GM18508 (cell line): Measurements from ENCODE around the gene ICAM3.

Experiments used
- ATAC-seq: cut with Tn5 transposase; IDR thresholded peaks from one replicate; pipeline ENCODE4 v1.9.1; 2021; ENCODE audit warnings: moderate number of reproducible peaks; ENCODE audit not compliant: insufficient read depth, unreplicated experiment

ICAM3 gene

DNA sequence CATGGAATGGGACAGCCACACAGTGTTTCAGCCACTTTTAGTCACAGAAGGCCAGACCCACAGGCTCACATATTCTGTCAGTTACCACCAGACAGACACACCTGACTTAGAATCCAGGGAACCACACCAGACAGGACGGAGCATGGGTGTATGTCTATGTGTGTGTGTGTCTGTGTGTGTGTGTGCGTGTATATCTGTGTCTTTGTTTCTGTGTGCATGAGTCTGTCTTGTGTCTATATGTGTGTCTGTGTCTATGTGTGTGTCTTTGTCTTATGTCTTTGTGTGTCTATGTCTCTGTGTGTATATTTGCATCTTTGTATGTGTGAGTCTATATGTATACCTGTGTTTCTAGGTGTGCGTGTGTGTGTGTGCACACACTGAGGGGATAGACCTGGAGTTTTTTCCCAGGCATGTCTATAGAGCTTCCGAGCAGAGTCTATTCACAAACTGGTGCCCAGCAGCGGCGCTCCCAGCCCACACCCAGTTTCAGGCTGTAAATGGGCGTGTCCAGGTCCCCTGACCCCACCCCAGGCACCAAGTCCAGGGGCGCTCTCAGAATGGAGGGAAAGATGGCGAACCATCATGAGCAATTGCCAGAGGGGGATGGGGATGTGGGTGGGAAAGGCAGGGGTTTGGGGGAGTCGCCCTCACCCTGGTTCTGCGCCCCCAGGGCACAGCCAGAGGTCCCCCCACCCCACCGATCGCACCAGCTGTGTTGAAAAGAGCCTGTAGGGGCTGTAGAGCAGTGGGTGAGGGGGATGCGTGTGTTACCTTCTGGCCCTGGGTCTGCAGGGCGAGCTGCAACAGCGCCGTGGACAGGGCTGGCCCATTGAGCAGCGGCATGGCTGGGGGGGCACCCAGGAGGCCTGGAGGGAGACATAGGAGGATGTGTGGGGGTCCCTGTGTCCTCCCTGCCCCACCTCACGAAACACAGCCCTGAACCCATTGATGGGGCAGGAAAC, 17.3 kb downstream of the ICAM3 start:
- ATAC-seq = no peak

DNA sequence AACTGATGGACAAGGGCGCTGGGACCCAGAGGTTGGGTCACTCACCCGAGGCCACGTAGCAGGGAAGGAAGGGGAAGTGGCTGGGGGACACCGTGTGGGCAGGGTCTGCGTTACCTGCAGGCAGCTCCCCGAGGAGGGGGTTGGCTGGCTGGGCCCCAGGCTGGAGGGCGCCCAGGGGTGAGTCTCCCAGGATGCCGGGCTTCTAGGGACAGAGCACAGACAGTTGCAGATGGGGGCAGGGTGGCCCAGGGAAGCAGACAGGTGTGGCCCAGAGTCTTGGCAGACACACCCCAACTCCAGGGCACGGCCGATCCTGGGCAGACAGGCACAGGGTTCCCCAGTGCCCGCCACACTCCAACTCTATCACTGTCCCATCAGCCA, 18.0 kb downstream of the ICAM3 start:
- ATAC-seq = no peak

DNA sequence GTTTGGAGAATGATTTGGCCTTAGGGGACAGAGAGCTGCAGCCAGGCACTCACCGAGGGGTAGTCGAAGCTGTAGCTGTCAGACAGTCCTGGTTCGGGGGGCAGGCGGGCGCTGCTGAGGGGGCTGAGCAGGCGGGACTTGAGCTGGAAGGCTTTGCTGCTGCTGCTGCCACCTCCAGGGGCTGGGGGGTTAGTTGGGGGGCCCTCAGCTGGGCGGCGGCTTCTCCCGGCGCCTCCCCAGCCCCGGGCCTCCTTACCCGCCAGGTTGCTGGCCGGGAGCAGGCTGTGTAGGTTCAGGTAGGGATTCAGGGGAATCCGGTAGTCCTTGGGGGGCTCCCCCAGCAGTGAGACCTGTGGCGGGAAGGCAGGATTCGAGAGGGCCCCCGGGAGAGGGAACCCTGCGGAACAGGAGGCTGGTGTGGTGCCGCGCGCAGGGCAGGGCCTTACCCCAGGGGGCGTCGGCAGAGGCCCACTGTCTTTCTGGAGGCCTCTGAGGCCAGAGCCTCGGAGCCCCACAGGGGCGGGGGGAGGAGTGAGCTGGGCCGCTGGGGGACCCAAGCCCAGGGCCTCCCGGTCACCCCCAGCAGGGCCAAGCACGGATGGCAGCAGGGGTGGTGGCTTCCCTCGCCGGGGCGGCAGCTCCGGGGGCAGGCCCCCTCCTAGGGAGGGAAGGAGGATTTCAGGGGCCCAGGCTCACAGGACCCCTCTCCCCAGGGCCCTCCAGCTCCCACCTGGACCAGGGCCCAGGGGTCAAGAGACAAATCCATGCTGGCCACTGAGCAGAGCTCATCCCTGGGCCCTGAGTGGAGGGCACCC, 18.6 kb downstream of the ICAM3 start:
- ATAC-seq = no peak

DNA sequence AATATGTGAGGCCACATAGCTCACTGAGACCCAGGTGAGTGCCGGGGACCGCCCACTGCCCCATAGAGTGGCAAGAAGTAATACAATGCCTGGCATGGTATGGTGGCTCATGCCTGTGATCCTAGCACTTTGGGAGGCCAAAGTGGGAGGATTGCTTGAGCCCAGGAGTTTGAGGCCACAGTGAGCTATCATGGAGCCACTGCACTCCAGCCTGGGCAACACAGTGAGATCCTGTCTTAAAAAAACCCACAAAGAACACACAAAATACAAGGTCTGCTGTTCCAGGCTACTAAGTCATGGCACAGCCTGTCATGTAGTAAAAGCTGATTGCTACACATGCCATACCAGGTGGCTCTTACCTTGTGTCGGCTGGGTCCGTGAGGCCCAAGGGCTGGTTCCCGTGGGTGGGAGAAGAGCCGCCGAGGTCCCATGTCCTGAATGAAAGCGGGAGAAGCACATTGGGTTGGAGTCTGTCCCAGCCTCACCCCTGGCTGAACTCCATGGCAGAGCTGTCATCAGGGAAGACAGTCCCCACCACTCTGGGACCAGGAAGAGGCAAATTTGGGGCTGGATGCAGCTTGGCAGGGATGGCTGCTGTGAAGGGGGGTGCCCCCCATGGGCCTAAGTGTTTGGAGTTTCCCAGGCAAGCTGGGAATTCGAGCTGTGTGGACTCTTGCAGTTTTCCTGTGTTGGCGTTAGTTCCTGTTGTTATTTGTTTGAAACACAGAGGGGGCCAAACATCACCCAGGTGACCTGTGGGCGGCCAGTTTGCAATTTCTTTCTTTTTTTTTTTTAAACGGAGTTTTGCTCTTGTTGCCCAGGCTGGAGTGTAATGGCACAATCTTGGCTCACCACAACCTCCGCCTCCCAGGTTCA, 20.4 kb downstream of the ICAM3 start:
- ATAC-seq = no peak

DNA sequence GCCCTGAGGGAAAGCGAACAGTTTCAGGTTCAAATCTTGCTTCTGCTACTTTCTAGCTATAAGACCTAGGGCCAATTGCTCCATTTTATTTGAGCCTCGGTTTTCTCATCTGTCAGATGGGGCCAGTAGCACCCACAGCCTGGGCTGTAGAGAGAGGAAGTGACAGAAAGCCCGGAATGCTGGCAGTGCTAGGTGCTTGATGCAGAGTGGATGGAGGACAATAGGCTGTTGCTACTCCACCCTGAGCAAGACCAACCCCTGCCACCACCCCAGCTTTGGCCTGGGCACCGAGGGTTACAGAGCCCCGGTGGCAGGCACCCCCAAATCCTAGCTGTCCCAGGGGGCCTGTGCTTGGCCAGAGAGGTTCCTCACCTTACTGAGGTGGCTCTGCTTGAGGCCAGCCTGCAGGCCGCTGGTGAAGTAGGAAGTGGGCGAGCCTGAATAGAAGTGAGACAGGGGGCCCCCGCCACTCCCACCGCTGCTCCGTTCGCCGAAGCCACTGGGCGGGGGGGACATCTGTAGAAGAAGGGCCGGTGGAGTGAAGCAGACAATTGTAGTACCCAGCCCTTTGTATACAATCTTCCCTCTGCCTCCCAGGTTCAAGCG, 21.5 kb downstream of the ICAM3 start:
- no peak for ATAC-seq

DNA sequence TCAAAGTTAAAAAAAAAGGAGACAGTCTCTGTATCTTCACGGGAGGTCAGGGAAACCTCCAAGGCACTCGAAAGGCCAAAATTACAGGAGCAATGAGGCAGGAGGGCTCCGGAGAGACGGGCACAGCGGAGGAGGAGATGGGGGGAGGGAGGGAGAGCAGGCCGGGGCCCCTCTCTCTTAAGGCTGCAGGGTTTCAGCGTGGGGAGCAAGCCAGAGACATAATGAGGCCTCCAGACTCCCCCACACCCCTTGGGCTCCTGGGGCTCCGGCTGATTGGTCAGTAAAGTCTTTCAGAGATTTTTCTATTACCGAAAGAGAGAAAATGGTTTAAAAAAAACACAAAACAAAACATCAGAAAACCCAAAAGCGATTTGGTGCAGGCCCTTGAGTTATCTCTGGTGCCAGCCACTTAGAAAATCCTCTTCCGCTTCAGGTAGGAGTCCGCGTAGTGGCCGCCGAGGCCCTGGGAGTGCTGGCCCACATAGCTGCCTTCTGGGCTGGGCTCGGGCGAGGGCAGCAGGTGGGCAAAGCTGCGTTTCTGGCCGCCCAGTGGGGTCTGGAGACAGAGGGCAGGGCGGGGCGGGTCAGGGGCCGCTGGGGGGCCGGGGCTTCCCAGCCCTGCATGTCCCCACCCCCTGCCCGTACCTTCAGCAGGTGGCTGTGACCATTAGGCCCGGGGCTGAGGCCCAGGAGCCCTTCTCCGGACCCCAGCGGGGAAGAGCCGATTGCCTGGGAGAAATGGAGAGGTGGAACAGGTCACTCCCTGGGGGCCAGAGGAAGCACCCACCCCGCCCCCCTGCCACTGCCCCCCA, 22.2 kb downstream of the ICAM3 start:
- no peak for ATAC-seq

DNA sequence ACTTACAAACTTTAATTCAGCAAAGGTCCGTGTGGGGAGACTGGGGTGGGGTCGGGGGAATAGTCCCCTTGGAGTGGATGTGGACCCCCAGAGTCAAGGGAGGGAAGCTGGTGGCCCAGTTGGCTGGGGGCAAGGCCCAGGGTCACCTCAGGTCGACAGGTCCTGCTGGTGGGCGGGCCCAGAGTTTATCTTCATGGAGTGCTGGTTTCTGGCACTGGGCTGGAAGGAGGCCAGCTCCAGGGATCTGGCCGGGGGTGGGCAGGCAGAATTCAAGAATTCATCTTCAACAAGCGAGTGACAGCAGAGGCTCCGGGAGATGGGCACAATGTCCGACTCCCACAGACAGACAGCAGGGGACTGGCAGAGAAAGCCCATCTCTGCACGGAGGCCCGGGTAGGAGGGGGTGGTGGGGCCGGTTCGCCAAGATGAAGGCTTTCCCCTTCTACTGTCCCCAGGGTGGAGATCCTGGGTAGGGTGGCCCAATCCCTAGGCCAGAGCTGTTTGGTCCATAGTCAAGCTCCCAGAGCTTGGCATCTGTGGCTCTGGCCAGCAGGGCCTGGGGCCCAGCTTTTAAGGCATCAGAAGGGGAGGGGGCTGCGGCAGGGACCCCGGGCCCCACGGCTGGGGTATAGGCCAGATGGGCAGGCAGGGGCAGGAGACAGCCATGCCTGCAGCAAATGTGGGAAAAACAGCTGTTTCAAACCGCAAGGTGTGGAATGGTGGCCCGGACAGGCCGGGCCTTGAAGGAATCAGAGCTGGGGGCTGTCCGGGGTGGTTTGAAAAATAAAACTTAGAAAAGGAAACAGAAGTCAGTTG, 23.0 kb downstream of the ICAM3 start:
- no peak for ATAC-seq

DNA sequence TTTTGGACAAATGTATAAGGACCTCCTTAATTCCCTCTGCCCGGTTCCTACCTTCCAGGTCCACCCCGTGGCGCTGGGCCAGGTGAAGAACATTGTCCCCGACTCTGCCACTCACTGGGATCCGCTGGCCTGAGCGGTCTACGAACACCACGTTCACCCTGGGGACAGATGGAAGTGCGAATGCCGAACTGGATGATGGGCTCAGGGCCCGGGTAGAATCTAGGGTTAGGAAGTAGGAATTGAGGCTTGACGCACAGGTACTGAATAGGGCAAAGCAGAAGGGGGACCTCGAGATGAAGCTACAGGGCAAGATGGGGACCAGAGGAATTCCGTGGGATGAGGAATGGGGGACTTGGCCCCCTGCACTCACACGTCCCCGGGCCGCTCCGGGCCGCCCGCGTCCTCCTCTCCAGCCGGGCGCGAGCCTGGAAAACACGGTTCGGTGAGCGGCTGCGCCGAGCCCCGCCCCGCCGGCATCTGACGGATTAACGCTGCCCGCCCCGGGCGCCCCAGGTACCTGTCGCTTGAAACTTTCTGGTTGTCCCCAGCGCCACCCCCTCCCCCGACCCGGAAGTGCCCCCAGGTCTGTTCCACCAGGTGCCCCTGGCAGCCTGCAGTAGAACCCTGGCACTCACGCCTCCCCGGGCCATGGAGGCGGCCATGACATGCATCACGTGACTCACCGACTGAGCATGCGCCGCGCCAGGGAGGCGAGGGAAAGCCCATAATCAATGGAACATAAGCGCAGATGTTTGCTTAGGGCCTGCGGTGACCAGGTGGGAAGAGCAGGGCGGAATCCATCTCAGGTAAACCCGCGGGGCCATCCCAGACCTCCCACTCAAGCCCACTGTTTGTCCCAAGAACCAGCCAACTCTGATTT, 23.8 kb downstream of the ICAM3 start, which contains the start of gene FDX2:
Gene FDX2, minus strand, starts transcription at position 681 of the 880 bp plus-strand sequence. Its CDS starts 19 bp downstream, at position 662.
- no peak for ATAC-seq

DNA sequence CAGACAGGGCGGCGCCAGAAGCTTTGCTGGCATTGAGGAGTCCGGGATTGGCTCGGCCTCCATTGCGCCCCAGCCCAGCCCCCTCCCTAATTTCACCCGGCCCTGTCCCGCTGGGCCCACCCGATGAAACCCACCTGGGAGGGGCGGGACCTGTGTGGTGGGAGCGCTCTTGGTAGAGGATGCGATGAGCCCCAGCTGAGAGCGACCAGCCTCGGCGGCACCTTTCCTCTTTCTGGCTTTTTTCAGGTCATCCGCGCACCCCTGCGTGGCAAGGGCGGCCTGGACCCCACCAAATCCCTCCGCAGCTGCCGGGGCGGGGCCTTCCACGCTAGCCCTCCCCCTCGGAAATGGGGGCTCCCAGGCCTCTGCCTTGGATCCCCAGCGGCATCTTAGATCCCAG, 30.0 kb downstream of the ICAM3 start, which contains the start of gene ZGLP1:
Gene ZGLP1, minus strand, starts transcription at position 393 of the 400 bp plus-strand sequence.
- no peak for ATAC-seq

DNA sequence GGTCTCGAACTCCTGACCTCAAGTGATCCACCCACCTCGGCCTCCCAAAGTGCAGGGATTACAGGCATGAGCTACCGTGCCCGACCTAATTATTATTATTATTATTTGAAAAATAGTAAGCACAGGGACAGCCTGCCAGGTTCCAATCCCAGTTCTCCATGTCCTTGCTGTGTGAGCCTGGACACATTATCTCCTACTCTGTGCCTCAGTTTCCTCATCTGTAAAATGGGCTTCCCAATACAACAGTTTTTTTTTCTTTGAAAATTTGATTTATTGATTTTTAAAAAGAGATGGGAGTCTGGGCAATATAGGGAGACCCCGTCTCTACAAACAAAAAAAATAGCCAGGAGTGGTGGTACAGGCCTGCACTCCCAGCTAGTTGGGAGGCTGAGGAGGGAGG, 33.1 kb downstream of the ICAM3 start:
- no peak for ATAC-seq

DNA sequence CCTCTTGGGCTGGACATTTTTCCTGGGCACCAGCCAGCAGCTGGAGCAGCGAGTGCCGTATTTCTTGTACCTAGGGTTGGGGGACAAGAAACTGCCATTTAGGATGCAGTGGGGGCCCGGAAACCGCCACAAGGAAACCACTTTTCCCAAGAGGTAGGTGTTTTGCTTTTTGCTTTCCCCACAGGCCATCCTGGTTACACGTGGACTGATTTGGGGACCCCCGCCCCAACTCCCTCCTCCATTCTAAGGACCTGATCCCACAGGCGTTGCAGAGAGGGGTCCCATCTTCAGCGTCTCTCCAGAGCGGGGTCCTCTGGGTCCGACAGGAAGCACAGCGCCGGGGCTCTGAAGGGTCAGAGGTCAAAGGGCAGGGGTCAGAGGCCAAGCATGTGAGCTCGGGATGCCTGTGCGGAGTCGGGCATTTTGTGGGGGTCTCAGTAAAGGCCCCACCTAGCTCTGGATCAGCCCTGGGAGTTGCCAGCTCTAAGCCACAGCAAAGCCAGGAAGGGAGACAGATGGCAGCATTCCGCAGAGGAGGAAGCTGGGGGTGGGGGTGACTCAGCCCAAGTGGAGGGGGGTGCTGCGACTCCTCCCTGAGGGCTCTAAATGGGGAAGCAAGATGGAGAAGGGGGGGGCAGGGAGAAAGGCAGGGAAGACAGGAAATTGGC, 34.2 kb downstream of the ICAM3 start:
- no peak for ATAC-seq

DNA sequence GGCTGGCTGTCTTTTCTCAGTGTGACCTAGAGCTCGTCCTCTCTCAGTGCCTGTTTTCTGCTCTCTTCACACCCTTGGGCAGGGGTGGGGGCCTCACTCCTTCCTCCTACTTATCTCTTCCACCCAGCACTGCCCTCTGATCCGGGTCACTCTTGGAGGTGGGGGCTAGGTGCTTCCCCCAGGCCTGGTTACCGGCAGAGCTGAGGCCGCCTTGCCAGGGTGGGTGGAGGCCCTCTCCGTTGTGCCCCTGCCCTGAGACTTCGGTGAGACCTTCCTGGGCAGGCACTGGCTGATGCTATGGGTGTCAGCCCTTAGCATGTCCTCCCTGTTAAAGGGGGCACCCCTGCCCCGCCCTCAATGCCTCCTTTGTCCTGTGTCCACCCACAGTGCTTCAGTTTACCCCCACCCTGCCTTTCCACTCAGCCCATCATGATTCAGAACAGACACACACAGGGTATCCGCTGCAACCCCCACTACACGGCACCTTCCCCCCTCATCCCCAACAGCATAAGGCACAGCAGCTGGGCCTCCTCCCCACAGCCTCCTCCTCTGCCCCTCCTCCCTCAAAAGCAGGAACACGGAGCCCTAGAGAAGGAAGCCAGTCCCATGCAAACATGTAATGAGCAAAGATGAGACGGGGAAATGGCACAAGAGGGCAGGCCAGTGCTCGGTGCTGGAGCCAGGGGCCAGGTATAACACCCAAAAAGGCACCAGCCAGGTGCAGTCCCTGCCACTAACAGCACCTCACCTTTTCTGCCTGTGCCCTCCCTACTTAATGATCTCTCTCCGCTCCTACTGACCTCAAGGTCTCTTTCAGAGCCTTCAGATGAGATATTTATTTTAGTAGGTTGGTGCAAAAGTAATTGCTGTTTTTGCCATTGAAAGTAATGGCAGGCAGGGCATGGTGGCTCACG, 39.6 kb downstream of the ICAM3 start:
- ATAC-seq = no peak

DNA sequence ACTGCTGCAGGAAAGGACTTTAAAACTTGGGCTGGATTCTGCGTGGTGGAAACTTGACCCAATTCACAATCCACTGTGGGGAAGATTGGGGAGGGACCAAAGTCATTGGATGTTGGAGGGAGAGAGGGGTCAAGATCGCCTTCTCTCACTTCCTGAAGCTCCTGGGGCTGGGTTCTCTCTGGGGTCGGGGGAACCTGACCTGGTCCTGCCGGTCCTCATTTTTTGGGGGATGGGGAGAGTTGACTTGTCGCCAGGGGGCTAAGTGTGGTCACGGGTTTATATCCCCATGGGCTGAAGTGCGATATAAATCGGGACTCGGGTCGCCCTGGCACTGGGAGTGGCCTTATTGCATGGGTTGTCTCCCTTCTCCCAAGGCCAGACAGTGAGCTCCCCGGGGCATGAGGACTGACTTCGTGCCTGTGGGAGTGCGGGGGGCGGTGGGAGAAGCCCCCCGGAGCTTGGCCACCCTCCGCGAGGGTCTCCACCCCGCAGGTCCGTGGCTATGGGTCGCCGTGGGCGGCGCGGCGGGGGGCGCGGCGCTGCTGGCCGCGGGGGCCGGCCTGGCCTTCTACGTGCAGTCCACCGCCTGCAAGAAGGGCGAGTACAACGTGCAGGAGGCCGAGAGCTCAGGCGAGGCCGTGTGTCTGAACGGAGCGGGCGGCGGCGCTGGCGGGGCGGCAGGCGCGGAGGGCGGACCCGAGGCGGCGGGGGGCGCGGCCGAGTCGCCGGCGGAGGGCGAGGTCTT, 43.4 kb downstream of the ICAM3 start:
- no peak for ATAC-seq

DNA sequence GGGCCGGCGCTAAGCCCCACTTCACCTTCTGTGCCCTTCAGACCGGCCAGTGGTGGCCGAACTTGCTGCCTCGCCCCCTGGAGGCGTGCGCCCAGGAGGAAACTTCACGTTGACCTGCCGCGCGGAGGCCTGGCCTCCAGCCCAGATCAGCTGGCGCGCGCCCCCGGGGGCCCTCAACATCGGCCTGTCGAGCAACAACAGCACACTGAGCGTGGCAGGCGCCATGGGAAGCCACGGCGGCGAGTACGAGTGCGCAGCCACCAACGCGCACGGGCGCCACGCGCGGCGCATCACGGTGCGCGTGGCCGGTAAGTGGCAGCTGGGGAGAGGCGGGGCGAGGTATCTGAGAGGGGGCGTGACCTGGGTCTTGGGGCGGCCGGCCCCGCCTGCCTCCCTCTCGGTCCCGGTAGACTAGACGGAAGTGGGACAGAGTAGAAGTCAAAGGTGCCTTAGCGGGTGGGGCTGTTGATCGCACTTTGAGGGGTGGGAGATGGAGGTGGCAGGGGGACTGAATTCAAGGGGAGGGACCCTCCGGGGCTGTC, 44.0 kb downstream of the ICAM3 start:
- no peak for ATAC-seq

DNA sequence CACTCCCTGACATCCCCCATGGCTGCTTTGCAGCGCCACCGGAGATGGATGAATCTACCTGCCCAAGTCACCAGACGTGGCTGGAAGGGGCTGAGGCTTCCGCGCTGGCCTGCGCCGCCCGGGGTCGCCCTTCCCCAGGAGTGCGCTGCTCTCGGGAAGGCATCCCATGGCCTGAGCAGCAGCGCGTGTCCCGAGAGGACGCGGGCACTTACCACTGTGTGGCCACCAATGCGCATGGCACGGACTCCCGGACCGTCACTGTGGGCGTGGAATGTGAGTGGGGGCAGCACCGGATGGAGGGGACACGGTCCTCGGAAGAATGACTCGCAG, 45.1 kb downstream of the ICAM3 start:
- ATAC-seq = no peak
